ENCODE data around the gene SMIM20. TPM values are rescaled to one million over a fixed set of nuclear protein-coding genes. Genes with fewer than 3 reads are reported as not detected.
"Not testable (repeated sequence)": the region's sequence is repeated elsewhere in the genome, so short reads cannot be mapped to it uniquely, and the experiment has no call there.

The SMIM20 gene
- polyA plus RNA-seq (2012; ENCODE audit: missing spikeins): 39.1 TPM

- peak; percentile 81 for TF ChIP-seq POLR2A (IDR thresholded peaks at IDR 0.05; ENCODE audit: low read depth, low read length)
- peak; percentile 34; the same call in 1 of the 2 replicates for TF ChIP-seq POLR2AphosphoS5 (IDR thresholded peaks at IDR 0.05; ENCODE audit: low read depth, low read length)
- no peak; the same call in 1 of the 2 replicates for TF ChIP-seq TAF1 (IDR thresholded peaks at IDR 0.05; ENCODE audit: borderline replicate concordance, low read depth, low read length)
- FAIRE-seq: peak; percentile 97
- DNase-seq (ENCODE audit: insufficient read length): peak; percentile 92
Measured at GRCh38 chr4:25913851-25914669, at the start of gene SMIM20. Gene SMIM20, plus strand, starts transcription at chr4:25914220. Its CDS starts 94 bp downstream, at chr4:25914314.

- TF ChIP-seq POLR2A (IDR thresholded peaks at IDR 0.05; ENCODE audit: low read depth, low read length): no peak
- no peak for TF ChIP-seq TAF1 (IDR thresholded peaks at IDR 0.05; ENCODE audit: borderline replicate concordance, low read depth, low read length)
- TF ChIP-seq POLR2AphosphoS5 (IDR thresholded peaks at IDR 0.05; ENCODE audit: low read depth, low read length): no peak
- DNase-seq (ENCODE audit: insufficient read length) (no peak), FAIRE-seq (peak; percentile 14)
Measured at GRCh38 chr4:25865586-25865985, 48.4 kb upstream of the SMIM20 start.

- FAIRE-seq: peak; percentile 42
- not testable (repeated sequence) for DNase-seq (ENCODE audit: insufficient read length)
Measured at GRCh38 chr4:25866401-25866800, 47.6 kb upstream of the SMIM20 start.

- no peak for TF ChIP-seq TAF1 (IDR thresholded peaks at IDR 0.05; ENCODE audit: borderline replicate concordance, low read depth, low read length)
- DNase-seq (ENCODE audit: insufficient read length): no peak
- no peak for FAIRE-seq
Measured at GRCh38 chr4:25867781-25868294, 46.2 kb upstream of the SMIM20 start.

- FAIRE-seq (peak; percentile 94), DNase-seq (ENCODE audit: insufficient read length) (no peak)
- TF ChIP-seq POLR2A (IDR thresholded peaks at IDR 0.05; ENCODE audit: low read depth, low read length) (no peak), POLR2AphosphoS5 (IDR thresholded peaks at IDR 0.05; ENCODE audit: low read depth, low read length) (no peak), TAF1 (IDR thresholded peaks at IDR 0.05; ENCODE audit: borderline replicate concordance, low read depth, low read length) (no peak)
Measured at GRCh38 chr4:25870081-25870480, 43.9 kb upstream of the SMIM20 start.

- FAIRE-seq (peak; percentile 92), DNase-seq (ENCODE audit: insufficient read length) (no peak)
- TF ChIP-seq POLR2A (IDR thresholded peaks at IDR 0.05; ENCODE audit: low read depth, low read length): no peak
- TF ChIP-seq POLR2AphosphoS5 (IDR thresholded peaks at IDR 0.05; ENCODE audit: low read depth, low read length): no peak
- no peak for TF ChIP-seq TAF1 (IDR thresholded peaks at IDR 0.05; ENCODE audit: borderline replicate concordance, low read depth, low read length)
Measured at GRCh38 chr4:25872851-25873631, 41.0 kb upstream of the SMIM20 start.

- no peak for DNase-seq (ENCODE audit: insufficient read length)
- no peak for TF ChIP-seq POLR2A (IDR thresholded peaks at IDR 0.05; ENCODE audit: low read depth, low read length)
- TF ChIP-seq TAF1 (IDR thresholded peaks at IDR 0.05; ENCODE audit: borderline replicate concordance, low read depth, low read length): no peak
- TF ChIP-seq POLR2AphosphoS5 (IDR thresholded peaks at IDR 0.05; ENCODE audit: low read depth, low read length): no peak
- FAIRE-seq: no peak
Measured at GRCh38 chr4:25873632-25874129, 40.3 kb upstream of the SMIM20 start.

GRCh38 chr4:25874655-25875054 lies 39.4 kb upstream of the SMIM20 start:
- DNase-seq (ENCODE audit: insufficient read length): no peak
- FAIRE-seq: peak; percentile 70
- no peak for TF ChIP-seq POLR2A (IDR thresholded peaks at IDR 0.05; ENCODE audit: low read depth, low read length)
- no peak for TF ChIP-seq POLR2AphosphoS5 (IDR thresholded peaks at IDR 0.05; ENCODE audit: low read depth, low read length)
- TF ChIP-seq TAF1 (IDR thresholded peaks at IDR 0.05; ENCODE audit: borderline replicate concordance, low read depth, low read length): no peak

GRCh38 chr4:25875281-25875745 lies 38.7 kb upstream of the SMIM20 start:
- TF ChIP-seq TAF1 (IDR thresholded peaks at IDR 0.05; ENCODE audit: borderline replicate concordance, low read depth, low read length) (no peak), POLR2AphosphoS5 (IDR thresholded peaks at IDR 0.05; ENCODE audit: low read depth, low read length) (no peak), POLR2A (IDR thresholded peaks at IDR 0.05; ENCODE audit: low read depth, low read length) (no peak)
- DNase-seq (ENCODE audit: insufficient read length) (no peak), FAIRE-seq (peak; percentile 91)

- FAIRE-seq: peak; percentile 89
- no peak for TF ChIP-seq POLR2A (IDR thresholded peaks at IDR 0.05; ENCODE audit: low read depth, low read length)
- no peak for TF ChIP-seq POLR2AphosphoS5 (IDR thresholded peaks at IDR 0.05; ENCODE audit: low read depth, low read length)
- no peak for TF ChIP-seq TAF1 (IDR thresholded peaks at IDR 0.05; ENCODE audit: borderline replicate concordance, low read depth, low read length)
Measured at GRCh38 chr4:25878676-25879075, 35.3 kb upstream of the SMIM20 start.

GRCh38 chr4:25879091-25879584 lies 34.9 kb upstream of the SMIM20 start:
- FAIRE-seq (no peak), DNase-seq (ENCODE audit: insufficient read length) (no peak)
- no peak for TF ChIP-seq POLR2A (IDR thresholded peaks at IDR 0.05; ENCODE audit: low read depth, low read length)
- no peak for TF ChIP-seq TAF1 (IDR thresholded peaks at IDR 0.05; ENCODE audit: borderline replicate concordance, low read depth, low read length)
- no peak for TF ChIP-seq POLR2AphosphoS5 (IDR thresholded peaks at IDR 0.05; ENCODE audit: low read depth, low read length)

More at GRCh38 chr4:25878676-25879075, 35.3 kb upstream of the SMIM20 start:
- no peak for DNase-seq (ENCODE audit: insufficient read length)

Data from GM12892 (cell line).